ACHN (cell line): ENCODE measurements around the gene KCNH2.

Experiments
- DNase-seq: peaks from one replicate; pipeline ENCODE4 v3.0.0-alpha.2; 2015
- in situ Hi-C: cut with HindIII; loops from 2 replicates; pipeline ENCODE4 v1.10.0; 2017; ENCODE audit warnings: low sequenced_read_pairs, low pct_ligation_motif_present, low pct_unique_long_range_greater_than_20kb

Gene KCNH2

GRCh38 chr7:150903606-150904005 is 74.5 kb downstream of the KCNH2 start:
- in situ Hi-C loops = no loop called here
- peak; percentile 79 for DNase-seq

GRCh38 chr7:150902078-150903033 is 75.8 kb downstream of the KCNH2 start:
- in situ Hi-C loops = no loop called here
- no peak for DNase-seq

GRCh38 chr7:150901160-150902035 is 76.7 kb downstream of the KCNH2 start:
- no peak for DNase-seq
- in situ Hi-C loops = no loop called here

DNA sequence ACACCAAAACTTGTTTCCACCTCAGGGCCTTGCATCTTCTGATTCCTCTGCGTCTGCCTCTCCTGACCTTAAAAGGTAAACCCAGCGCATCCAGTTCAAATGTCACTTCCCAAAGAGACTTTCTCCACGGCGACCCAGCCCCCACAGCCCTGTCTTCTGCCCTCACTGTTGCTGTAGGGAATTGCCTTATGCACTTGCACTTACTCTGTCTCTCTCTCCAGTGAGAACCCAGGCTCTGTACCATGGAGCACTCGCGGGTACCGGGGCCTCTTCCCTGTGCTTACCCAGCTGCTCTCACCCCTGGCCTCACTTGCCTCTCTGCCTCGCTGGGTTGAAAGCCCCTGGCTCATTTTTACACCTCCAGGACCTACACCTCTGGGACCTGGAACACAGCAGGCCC is 77.4 kb downstream of the KCNH2 start:
- in situ Hi-C loops = no loop called here
- DNase-seq = no peak

- in situ Hi-C loops = no loop called here
- peak; percentile 70 for DNase-seq
These were observed 79.6 kb downstream of the KCNH2 start for GRCh38 chr7:150898475-150899011.

DNA sequence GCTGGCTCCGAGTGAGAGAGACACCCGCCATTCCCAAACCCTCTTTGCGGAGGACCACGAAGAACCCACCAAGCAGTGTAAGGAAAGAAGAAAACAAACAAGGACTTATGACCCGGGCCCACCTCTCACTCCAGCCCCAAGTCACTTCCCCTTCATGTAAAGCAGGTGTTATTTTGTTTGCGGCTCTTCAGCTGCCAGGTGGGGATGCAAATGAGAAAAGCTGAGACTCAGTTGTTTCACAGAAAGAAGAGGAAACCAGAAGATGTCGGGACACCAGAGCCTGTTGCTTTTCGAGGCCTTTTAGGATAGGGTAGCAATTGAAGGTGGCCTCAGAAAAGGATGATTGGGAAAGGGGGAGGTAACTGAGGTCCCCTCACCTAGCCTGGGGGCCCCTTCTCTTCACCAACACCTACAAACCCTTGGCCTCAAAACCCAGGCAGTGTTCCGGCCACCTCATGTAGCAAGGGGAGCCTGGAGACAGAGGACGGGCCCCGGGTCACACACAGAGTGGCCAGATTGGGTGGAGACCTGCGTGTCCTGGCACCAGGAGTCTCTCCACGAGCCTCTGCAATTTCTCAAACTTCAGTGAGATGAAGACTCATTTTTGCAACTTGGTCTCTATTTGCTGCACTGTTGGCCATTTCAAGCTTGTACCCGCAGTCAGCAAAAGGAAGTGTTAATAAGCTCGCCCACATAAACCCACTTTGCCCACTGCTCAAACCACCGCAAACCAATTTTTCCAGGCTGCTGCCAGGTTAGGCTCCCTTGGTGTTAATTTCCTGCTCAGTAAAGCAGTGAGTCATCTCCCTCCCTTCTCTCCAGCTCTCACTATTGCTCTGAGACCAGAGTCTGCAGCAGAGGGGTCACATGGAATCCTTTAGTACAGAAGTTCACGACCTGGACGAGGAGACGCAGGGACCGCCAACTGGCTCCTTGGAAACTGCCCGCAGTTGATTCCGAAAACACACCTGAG is 80.3 kb downstream of the KCNH2 start:
- peak; percentile 21 for DNase-seq
- in situ Hi-C loops = no loop called here

- in situ Hi-C loops = no loop called here
- no peak for DNase-seq
These were observed 81.4 kb downstream of the KCNH2 start for GRCh38 chr7:150896562-150897209.

- no peak for DNase-seq
- in situ Hi-C loops = no loop called here
These were observed 82.3 kb downstream of the KCNH2 start for GRCh38 chr7:150895809-150896208.
